Left ventricle myocardium superior (tissue), 1 donor: ENCODE data around the gene WDR5. TPM values are rescaled to one million over a fixed set of nuclear protein-coding genes. Genes with fewer than 3 reads are reported as not detected.
"Not testable (repeated sequence)": the region's sequence is repeated elsewhere in the genome, so short reads cannot be mapped to it uniquely, and the experiment has no call there.

Experiments used
- ATAC-seq: fragments of 200-7000 bp; cut with Tn5 transposase; one replicate; pipeline ENCODE4 v1.9.1; 2020; ENCODE audit warnings: mild to moderate bottlenecking, moderate library complexity
- DNase-seq: peaks from one replicate; pipeline ENCODE4 v3.0.0-alpha.2; 2020
- intact Hi-C: fragments of 100-400 bp; cut with micrococcal nuclease; formaldehyde crosslinking; loops from one replicate; pipeline ENCODE4 v1.11.0; 2022
- long read RNA-seq: library from polyadenylated mRNA; unstranded; transcript quantifications from one replicate; pipeline ENCODE4 v2.0.0, GENCODE V29; 2021
- total RNA-seq: library from RNA; stranded (reverse); fragmentation: NEBNext Ultra II Directional; extraction: Animal tissue kit (Norgen Biotek cat#: 25700); gene quantifications from one replicate; pipeline ENCODE4 v1.2.1, GENCODE V29; 2021
- donor health status: DM: no; HTN: yes; CAD: no; lungs with severe emphysema.

Gene WDR5
- total RNA-seq, result 19.6 TPM
- long read RNA-seq, transcript WDR5-201 (14 exons, 3,151 nt), result major isoform, 6 of 16 reads
- long read RNA-seq, partial matches to known transcripts, result 0 of 16 reads
- long read RNA-seq, other reads (novel, unspliced or antisense), result 10 of 16 reads

- ATAC-seq, result peak; percentile 87
- intact Hi-C loops, result no loop called here
- peak; percentile 97 for DNase-seq
Measured at GRCh38 chr9:134135343-134136117, at the start of gene WDR5. TSS of gene WDR5 (plus strand) at chr9:134136082. CDS start at chr9:134139878, 3,796 bp downstream.

- DNase-seq (no peak), ATAC-seq (no peak)
- intact Hi-C loops, result no loop called here
Measured at GRCh38 chr9:134088063-134088725, 47.7 kb upstream of the WDR5 start.

- ATAC-seq (no peak), DNase-seq (no peak)
- intact Hi-C loops, result no loop called here
Measured at GRCh38 chr9:134089972-134090371, 45.9 kb upstream of the WDR5 start.

- ATAC-seq (peak; percentile 42), DNase-seq (no peak)
- intact Hi-C loops, result no loop called here
Measured at GRCh38 chr9:134099123-134099761, 36.6 kb upstream of the WDR5 start.

- no peak for DNase-seq
- ATAC-seq, result no peak
- intact Hi-C loops, result no loop called here
Measured at GRCh38 chr9:134100040-134100439, 35.8 kb upstream of the WDR5 start.

- ATAC-seq, intact Hi-C loops, DNase-seq: not testable (repeated sequence)
Measured at GRCh38 chr9:134101133-134101532, 34.7 kb upstream of the WDR5 start.

GRCh38 chr9:134101623-134102149, 34.2 kb upstream of the WDR5 start:
- intact Hi-C loops, result no loop called here
- no peak for ATAC-seq
- DNase-seq, result no peak

GRCh38 chr9:134103391-134103998, 32.4 kb upstream of the WDR5 start:
- intact Hi-C loops, result no loop called here
- no peak for DNase-seq
- ATAC-seq, result no peak

- DNase-seq (no peak), ATAC-seq (no peak)
- intact Hi-C loops, result no loop called here
Measured at GRCh38 chr9:134111064-134111463, 24.8 kb upstream of the WDR5 start.

GRCh38 chr9:134112561-134112960, 23.3 kb upstream of the WDR5 start:
- intact Hi-C loops, result no loop called here
- DNase-seq, result no peak
- no peak for ATAC-seq

- DNase-seq, intact Hi-C loops, ATAC-seq: not testable (repeated sequence)
Measured at GRCh38 chr9:134118972-134119371, 16.9 kb upstream of the WDR5 start.

- ATAC-seq (no peak), DNase-seq (no peak)
- intact Hi-C loops, result no loop called here
Measured at GRCh38 chr9:134123764-134124128, 12.1 kb upstream of the WDR5 start.

GRCh38 chr9:134125413-134126095, 10.3 kb upstream of the WDR5 start:
- peak; percentile 29 for DNase-seq
- ATAC-seq, result no peak
- intact Hi-C loops, result no loop called here

GRCh38 chr9:134126373-134126772, 9.5 kb upstream of the WDR5 start:
- intact Hi-C loops, result no loop called here
- no peak for ATAC-seq
- no peak for DNase-seq

GRCh38 chr9:134127065-134127580, 8.8 kb upstream of the WDR5 start:
- no peak for DNase-seq
- intact Hi-C loops, result no loop called here

GRCh38 chr9:134127616-134128015, 8.3 kb upstream of the WDR5 start:
- intact Hi-C loops, result no loop called here
- no peak for DNase-seq
- no peak for ATAC-seq

More at GRCh38 chr9:134127065-134127580, 8.8 kb upstream of the WDR5 start:
- no peak for ATAC-seq

- intact Hi-C loops, result no loop called here
Measured at GRCh38 chr9:134128727-134129679, 6.9 kb upstream of the WDR5 start.

More at GRCh38 chr9:134128727-134129679, 6.9 kb upstream of the WDR5 start:
- peak; percentile 38 for DNase-seq
- no peak for ATAC-seq
